ENCODE measurements around the gene DCC.

The DCC gene

DNA sequence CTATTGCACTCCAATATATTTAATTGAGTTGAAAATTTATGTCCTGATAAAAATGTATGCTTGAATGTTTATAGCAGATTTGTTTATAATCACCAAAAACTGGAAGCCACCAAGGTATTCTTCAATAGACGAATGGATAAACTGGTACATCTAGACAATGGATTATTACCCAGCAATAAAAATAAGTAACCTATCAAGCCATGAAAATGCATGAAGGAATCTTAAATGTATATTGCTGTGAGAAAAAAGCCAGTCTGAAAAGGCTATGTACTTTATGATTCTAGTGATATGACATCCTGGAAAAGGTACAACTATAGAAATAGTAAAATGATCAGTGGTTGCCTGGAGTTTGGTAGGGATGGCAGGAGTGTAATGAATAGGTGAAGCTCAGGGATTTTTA lies 580.7 kb downstream of the DCC start:
- DNase-seq (ENCODE audit: low read depth in 2 of 2): no peak

- no peak for DNase-seq (ENCODE audit: low read depth in 2 of 2)
Observed at GRCh38 chr18:52933356-52933755, 593.4 kb downstream of the DCC start.

GRCh38 chr18:52936931-52937330 lies 596.9 kb downstream of the DCC start:
- DNase-seq (ENCODE audit: low read depth in 2 of 2): no peak

DNA sequence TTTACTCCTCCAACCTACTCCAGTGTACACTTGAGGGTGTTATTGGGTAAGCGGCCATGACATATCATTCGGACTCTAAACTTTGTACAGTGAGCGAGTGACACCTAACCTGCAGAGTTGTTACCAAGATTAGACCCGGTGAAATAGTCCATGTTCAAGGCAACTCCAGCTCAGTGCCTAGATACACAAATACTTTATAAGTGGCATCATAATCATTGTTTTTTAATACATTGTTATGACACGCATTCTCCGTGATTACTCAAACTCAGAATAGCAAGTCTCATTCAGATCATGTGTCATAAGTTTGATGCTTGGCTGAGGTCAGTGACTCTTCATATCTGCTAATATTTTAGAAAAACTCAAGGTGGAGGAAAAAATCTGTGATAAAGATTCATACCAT lies 597.8 kb downstream of the DCC start:
- no peak for DNase-seq (ENCODE audit: low read depth in 2 of 2)

- DNase-seq (ENCODE audit: low read depth in 2 of 2): no peak
Observed at GRCh38 chr18:52945552-52945951, 605.6 kb downstream of the DCC start.

- no peak for DNase-seq (ENCODE audit: low read depth in 2 of 2)
Observed at GRCh38 chr18:52948868-52949444, 609.0 kb downstream of the DCC start.

GRCh38 chr18:52950155-52950554 lies 610.2 kb downstream of the DCC start:
- DNase-seq (ENCODE audit: low read depth in 2 of 2): no peak

- no peak for DNase-seq (ENCODE audit: low read depth in 2 of 2)
Observed at GRCh38 chr18:52953387-52953786, 613.4 kb downstream of the DCC start.

GRCh38 chr18:52963481-52963880 lies 623.5 kb downstream of the DCC start:
- DNase-seq (ENCODE audit: low read depth in 2 of 2): no peak

DNA sequence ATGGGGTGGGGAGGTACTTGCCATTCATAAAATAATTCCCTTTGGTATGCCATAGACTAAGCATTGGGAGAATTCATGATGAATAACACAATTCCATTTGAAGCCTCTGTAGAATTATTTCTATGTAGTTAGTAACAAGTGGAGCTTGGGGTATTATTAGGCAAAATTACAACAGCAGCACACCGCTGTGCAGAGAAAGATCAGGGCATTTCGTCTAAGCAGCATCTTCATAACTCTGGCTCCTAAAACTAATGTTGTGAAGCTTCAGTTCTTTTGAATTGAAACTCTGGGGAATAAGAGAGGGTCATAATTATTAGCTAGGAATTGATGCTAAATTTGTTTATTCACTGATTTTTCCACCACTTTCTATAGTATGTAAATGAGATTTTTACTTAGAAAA lies 630.7 kb downstream of the DCC start:
- no peak for DNase-seq (ENCODE audit: low read depth in 2 of 2)

GRCh38 chr18:52971097-52971496 lies 631.1 kb downstream of the DCC start:
- DNase-seq (ENCODE audit: low read depth in 2 of 2): no peak

DNA sequence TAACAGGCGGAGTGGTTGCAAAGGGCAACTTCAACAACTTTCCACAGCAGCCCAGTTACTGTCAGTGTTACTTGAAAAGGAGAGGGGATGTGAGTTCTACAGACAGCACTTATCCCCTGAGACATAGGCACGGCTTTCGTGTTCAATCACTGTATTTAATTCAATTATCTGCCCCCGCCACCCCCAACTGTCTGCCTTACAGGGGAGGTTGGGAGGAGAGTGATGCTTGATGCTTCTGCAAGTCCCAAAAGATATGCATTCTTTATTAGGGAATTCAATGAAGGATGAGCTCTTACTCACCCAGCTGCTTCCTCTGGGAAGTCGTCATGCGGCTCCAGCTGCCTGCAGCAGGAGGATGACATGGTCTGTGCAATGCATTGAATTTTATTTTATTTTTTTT lies 639.9 kb downstream of the DCC start:
- no peak for DNase-seq (ENCODE audit: low read depth in 2 of 2)

GRCh38 chr18:52991246-52991645 lies 651.2 kb downstream of the DCC start:
- DNase-seq (ENCODE audit: low read depth in 2 of 2): no peak

DNA sequence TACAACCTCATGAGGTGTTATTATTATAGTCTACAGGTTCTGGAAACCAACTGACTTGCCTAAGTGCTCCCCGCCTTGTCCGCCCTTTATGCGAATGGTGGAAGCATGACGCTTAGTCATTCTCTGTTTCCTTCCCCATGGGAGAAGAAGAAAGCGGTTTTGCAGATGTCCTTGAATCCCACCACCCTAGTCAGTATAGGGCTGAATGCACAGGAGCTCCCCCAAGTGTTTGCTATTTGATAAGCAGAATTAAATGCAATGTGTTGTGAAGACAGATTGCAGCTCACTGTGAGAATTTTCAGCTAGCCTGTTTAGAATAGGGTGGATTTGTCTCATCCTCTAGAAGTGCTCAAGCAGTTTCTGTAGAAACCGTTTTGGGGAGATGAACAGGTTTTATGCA lies 652.0 kb downstream of the DCC start:
- no peak for DNase-seq (ENCODE audit: low read depth in 2 of 2)

- no peak for DNase-seq (ENCODE audit: low read depth in 2 of 2)
Observed at GRCh38 chr18:52995875-52996274, 655.9 kb downstream of the DCC start.

- no peak for DNase-seq (ENCODE audit: low read depth in 2 of 2)
Observed at GRCh38 chr18:52999633-53000032, 659.6 kb downstream of the DCC start.

- no peak for DNase-seq (ENCODE audit: low read depth in 2 of 2)
Observed at GRCh38 chr18:53004798-53005197, 664.8 kb downstream of the DCC start.

DNA sequence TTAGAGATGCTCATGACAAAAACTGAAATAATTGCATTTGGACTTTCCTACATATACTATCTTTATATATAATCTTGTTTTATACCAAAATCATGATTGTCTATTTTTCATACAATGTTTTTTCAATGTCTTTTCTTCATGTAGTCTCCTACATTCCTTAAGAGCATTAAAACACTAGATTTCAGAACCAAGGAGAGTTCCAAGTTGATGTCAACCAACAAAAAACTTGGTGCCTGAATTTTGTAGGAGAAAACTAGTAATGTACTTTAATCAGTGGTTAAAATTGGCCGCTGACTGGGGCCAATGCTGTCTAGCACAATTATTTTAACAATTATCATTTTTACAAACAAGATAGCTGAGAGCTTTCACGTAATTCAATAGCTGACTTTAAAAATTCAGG lies 678.8 kb downstream of the DCC start:
- no peak for DNase-seq (ENCODE audit: low read depth in 2 of 2)

GRCh38 chr18:53025247-53025646 lies 685.2 kb downstream of the DCC start:
- DNase-seq (ENCODE audit: low read depth in 2 of 2): no peak

DNA sequence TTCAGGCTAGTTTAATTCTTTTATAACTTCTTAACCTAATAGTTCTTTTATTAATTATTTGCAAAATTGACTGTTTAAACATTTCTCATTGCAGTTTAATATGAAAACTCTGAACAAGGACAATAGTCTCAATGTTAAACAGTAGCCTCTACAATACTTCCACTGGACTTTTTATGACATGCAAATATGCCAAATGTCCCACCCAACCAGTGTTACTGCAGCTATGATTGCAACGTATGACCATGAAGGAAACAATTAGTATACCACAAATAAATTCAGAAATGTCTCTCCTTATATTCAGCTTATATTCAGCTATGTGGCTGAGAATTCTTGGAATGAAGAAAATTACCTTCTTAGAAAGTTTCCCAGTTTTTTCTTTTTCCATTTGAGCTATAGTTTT lies 688.6 kb downstream of the DCC start:
- no peak for DNase-seq (ENCODE audit: low read depth in 2 of 2)

DNA sequence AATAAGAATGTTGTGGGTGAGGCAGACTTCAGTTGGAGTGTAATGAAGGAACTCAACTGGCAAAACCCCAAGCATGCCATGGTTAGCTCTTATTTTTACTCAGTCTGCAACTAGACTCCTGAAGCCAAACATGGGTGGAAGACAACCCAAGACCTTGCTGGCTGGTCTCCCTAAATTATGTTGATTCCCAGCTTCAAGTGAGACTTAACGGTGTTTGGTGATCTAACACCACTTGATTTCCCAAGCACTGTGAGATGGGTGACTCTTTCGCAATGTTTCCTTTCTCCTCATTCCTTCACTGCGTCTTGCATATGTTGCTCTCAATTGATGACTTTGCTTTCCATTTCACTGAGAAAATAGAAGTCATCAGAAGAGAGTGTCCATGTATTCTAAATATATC lies 693.1 kb downstream of the DCC start:
- DNase-seq (ENCODE audit: low read depth in 2 of 2): no peak

DNA sequence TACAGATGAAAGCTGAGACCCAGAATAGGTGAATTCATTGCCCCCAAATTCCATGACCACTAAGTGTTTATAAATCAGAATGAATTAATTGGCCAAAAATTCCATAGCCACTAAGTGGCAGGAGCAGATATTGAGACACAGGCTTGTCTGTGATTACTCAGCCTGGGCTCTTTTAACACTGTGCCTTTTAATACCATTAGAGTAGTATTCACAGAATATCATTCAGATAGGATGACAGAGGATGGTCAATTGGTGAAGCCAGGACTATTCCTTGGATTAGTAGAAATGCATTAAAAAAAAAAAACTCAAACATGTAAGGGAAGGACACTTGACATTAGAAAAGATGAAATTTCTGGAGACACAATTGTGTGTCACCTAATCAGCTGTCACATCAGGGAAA lies 698.6 kb downstream of the DCC start:
- no peak for DNase-seq (ENCODE audit: low read depth in 2 of 2)

- DNase-seq (ENCODE audit: low read depth in 2 of 2): no peak
Observed at GRCh38 chr18:53040286-53040685, 700.3 kb downstream of the DCC start.

- DNase-seq (ENCODE audit: low read depth in 2 of 2): no peak
Observed at GRCh38 chr18:53056064-53056463, 716.1 kb downstream of the DCC start.

- no peak for DNase-seq (ENCODE audit: low read depth in 2 of 2)
Observed at GRCh38 chr18:53070788-53071187, 730.8 kb downstream of the DCC start.
